ENCODE measurements around the gene INPP5J.

DNA sequence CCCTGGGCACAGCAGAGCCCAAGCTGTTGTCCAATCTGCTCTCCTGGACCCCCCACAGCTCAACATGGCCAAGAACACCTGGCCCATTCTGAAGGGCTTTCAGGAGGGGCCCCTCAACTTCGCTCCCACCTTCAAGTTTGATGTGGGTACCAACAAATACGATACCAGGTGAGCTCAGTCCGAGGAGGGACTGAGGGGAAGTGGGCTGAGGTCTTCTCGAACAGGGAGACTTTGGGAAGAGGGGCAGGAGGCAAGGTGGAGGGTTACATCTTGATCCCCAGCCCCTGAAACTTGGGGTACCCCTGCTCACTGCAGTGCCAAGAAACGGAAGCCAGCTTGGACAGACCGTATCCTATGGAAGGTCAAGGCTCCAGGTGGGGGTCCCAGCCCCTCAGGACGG, 5.4 kb downstream of the INPP5J start:
- no peak for TF ChIP-seq POLR2A (IDR thresholded peaks at IDR 0.05; ENCODE audit: low read depth, low read length)
- TF ChIP-seq TAF1 (IDR thresholded peaks at IDR 0.05; ENCODE audit: borderline replicate concordance, low read depth, low read length) = no peak
- no peak for TF ChIP-seq POLR2AphosphoS5 (IDR thresholded peaks at IDR 0.05; ENCODE audit: low read depth, low read length)
